Stimulated activated CD4-positive, alpha-beta T cell treated with anti-CD3 and anti-CD28 coated beads, Interleukin-15, amount 100 ng/mL, for 24 hours (primary cell): Measurements from ENCODE around the gene DNAH9.

Experiments
- DNase-seq: peaks from one replicate; pipeline ENCODE4 v3.0.0-alpha.2; 2020

The DNAH9 gene

GRCh38 chr17:11780621-11781020 lies 182.4 kb downstream of the DNAH9 start:
- DNase-seq: no peak

- DNase-seq: no peak
These were observed 188.6 kb downstream of the DNAH9 start for GRCh38 chr17:11786711-11787438.

DNA sequence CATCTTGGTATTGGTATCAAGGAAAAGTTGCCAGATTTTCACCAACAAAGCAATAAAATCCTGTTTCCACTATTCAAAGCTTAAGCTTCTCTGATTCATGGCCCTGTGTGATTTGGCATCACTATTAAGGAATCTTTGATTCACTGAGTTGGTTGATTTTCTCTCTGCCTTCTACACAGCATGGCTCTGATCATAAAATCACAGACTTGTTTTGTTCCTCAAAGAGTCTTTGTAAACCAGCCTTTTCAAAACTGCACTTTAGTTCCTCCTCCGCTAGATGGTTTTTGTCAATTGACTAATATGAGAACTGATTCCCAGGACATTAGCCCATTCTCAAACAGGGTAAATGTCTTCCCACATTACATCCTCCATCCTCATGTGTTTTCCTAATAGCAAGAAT lies 197.6 kb downstream of the DNAH9 start:
- DNase-seq: no peak

DNA sequence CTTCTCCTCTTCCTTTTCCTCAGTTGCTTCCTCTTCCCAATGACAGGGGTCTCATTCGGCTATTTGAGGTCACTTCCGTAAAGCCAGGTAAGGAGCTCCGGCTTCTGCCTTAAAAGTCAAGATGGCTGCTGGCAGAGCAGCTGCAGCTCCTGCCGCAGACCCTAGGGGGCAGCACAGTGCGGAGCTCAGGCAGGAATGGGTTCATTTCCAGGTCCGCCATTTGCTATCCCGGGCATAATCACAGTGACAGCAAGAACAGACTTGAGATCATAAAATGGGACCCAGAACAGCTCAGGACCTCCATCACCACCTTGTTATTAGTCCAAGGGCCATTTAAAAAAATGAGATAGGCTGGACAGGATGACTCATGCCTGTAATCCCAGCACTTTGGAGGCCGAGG lies 199.5 kb downstream of the DNAH9 start:
- no peak for DNase-seq

DNA sequence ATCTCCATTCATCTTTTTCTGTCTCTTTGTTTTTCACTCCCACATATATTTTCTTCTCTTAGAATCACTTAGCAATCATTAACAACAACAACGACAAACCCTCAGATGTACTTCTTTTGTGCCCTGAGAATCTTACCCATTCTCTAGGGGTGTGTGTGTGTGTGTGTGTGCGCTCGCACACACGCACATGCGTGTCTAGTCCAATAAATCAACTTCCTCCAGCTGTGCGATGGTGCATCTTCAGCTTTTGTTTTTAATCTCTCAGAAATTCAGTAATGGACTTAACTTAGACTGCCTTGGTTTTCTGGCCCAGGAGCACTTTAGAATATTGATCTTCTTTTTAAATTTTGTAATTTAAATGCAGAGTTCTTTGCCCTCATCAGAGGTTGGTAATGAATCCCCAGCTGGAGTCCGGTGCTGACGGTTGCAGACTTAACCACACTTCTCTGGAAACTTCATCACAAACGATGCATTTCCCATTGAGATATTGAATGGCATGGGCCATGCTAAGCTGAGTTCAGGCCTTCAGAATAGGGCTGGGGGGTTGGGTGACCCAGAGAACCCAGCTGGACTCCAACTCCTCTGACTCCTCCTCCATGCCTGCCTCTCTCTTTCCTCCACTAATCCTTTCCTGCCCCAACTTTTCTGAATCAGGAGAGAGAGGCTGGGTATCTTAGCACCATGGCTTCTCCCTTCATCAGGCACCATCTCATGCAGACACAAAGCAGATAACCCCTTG lies 205.1 kb downstream of the DNAH9 start:
- no peak for DNase-seq

GRCh38 chr17:11805138-11805537 lies 206.9 kb downstream of the DNAH9 start:
- no peak for DNase-seq

DNA sequence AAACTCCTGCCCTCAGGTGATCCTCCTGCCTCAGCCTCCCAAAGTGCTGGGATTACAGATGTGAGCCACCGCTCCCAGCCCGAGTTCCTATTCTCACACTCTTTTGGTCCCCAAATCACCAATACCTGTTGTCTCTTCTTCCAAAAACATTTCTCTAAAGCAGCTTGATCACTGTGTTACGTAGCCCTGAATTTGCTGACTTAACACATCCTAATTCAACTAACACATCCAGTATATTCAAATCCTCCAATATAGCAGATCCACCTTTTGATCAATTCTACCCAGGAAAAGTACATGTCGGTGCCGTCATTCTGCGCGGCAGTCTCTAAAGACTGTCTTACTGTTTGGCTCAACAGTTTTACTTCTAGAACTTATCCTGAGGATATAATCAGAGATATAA lies 207.7 kb downstream of the DNAH9 start:
- DNase-seq: no peak

DNA sequence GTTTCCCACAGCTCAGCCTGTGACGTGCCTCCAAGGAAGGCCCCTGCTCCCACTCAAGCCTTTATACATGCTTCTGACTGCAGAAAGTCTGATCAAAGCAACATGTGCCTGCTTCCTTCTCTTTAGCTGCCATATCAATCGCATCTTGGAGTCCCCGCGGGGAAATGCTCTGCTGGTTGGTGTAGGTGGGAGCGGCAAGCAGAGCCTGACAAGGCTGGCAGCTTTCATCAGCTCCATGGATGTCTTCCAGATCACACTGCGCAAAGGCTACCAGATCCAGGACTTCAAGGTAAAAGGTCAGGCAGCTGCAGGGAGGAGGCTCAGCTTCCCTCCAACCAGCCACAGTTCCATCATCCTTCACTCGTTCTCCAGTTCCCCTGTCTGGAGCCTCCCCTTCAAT lies 209.3 kb downstream of the DNAH9 start:
- no peak for DNase-seq

- DNase-seq: no peak
These were observed 215.0 kb downstream of the DNAH9 start for GRCh38 chr17:11813278-11813677.

DNA sequence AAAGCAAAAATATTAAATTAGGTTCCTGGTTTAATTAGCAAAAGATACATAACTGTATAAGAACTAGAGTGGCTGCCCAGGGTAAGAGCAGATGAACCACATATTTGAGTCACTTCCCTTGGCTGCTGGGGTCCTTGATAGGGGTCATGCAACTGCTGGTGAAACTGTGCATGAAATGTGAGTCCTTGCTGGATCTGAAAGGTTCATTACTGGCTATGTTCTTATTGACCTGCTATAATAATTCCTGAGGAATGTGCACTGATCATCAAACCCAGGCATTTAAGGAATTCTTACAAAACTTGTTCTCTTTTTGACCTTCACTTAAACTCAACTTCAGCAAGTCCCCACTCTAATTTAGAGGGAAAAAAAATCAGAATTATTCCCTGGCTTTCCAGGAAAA lies 215.6 kb downstream of the DNAH9 start:
- no peak for DNase-seq

- DNase-seq: no peak
These were observed 216.5 kb downstream of the DNAH9 start for GRCh38 chr17:11814655-11815262.

DNA sequence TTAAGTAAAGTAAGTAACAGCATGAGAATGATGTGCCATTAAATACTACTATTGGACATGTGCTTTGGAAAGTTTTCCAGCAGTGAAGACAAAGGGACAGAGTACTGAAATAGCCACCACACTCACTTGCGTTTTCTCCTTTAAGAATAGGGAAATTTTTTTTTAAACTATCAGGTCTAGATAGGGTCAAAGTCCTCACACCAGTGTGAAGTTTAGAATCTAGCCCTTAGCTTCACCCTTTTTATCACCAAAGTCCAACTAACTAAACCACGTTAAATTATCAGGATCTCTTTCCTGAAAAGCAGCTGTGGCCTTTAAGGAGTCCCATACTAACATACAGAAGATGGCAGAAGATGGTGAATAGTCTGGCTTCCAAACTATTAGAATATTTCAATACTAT lies 218.1 kb downstream of the DNAH9 start:
- DNase-seq: no peak

GRCh38 chr17:11823862-11824261 lies 225.6 kb downstream of the DNAH9 start:
- DNase-seq: no peak

GRCh38 chr17:11825572-11826209 lies 227.4 kb downstream of the DNAH9 start:
- DNase-seq: no peak

DNA sequence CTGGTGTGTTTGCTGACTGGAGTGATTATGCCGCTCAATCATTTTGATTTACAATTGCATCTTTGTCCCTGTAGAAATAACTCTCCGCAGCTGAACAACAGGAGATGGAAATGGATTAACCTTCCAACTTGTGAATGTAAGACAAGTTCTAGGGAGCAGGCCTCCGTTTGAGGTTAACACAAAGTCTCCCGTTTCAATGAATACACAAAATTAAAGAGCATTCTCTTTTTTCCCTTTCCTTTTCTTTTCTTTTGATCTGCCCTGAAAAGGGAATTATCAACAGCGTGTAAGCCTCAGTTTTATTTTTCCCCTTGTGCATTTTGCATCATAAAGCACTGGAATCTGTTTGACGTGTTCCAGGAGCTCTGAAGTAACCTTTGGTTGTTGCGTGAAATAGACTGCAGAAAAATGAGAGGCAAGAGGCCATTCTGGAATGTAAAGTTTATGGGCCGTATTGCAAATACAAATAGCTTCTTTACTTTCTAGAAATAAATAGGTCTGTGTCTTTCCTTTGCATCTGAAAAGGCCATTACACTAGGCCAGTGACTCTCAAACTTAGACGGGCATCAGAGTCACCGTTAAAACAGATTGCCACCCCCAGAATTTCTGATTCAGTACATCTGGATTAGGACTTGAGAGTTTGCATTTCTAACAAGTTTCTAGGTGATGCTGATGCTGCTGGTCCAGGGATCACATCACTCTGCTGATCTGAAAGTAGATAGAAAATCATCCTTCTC lies 234.3 kb downstream of the DNAH9 start:
- no peak for DNase-seq

- DNase-seq: no peak
These were observed 238.2 kb downstream of the DNAH9 start for GRCh38 chr17:11836508-11836907.

- DNase-seq: no peak
These were observed 241.8 kb downstream of the DNAH9 start for GRCh38 chr17:11840052-11840451.

DNA sequence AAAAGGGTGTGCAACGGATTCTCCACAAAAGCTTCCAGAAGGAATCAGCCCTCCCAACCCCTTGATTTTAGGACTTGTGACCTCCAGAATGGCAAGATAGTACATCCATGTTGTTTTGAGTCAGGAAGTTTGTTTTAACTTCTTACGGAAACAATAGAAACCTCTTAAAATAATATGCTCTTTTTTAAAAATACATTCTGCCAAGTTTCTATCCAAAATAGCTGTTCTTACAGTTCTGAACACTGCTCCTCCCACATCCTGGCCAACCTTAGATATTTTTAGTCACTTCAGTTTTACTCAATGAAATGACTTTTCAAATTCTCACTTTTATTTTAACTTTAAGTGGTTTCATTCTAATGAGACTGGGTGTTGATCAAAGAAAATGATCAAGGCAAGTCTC lies 242.6 kb downstream of the DNAH9 start:
- DNase-seq: no peak

- no peak for DNase-seq
These were observed 250.1 kb downstream of the DNAH9 start for GRCh38 chr17:11848330-11848729.

- no peak for DNase-seq
These were observed 254.0 kb downstream of the DNAH9 start for GRCh38 chr17:11852231-11852630.

- no peak for DNase-seq
These were observed 254.6 kb downstream of the DNAH9 start for GRCh38 chr17:11852912-11853311.

DNA sequence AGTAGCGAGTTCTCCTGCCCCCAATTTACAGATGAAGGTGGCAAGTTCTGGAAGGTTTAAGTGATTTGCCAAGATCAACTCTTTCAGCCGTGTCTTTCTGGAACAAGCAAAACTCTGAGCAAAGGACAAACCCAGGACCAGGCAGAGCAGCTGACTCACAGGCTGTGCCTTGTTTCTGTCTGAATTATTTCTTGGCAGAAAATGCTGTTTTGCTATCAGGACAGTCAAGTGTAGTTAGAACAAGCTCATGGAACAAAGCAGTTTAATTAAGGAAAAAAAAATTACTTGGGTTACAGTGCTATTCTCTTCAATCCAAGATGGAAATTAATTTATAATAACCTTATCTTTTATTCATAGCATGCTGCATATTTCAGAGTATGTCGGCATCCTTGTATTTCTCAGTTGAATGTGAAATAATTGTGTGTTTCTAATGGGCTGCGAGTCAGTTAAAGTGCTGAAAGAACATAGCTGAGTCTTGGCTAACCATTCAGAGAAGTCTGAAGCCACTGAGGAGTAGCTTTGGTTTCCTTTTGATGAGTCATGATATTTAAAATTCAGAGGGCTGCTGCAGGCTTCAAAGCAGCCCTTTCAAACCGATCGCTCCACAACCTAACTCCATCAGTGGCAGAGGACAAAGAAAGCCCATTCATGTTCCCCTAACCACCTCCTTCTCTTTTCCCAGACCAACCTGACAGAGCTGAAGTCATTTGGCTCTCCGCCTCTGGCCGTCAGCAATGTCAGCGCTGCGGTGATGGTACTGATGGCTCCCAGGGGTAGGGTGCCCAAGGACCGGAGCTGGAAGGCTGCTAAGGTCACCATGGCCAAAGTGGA lies 255.3 kb downstream of the DNAH9 start:
- no peak for DNase-seq
